ENCODE data around the gene NBAS. TPM values are rescaled to one million over a fixed set of nuclear protein-coding genes. Genes with fewer than 3 reads are reported as not detected.

The NBAS gene
- total and polyA plus RNA-seq, 7 experiments from 2014 or later: 18.6 to 41.6 (median 32.7) TPM

DNA sequence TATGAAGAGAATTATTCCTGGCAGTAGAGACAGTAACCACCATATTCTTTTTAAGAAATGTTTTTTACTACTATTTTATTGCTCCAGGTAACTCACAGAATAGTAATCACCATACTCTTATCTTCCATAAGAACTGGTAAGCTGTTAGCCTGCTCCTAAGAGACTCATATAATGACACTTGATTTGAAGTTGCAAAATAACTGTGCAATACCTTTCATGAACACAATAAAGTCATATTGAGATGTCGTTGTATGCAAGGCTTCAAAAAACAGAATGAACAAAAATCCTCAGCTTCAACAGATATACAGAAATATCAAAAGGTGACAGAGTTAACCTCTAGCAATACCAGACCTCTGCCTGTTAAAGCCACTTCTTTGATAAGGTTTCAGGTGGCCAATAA, 360.1 kb downstream of the NBAS start:
- ATAC-seq (no peak), DNase-seq (no peak)
- no peak overlapping the region for H3K27ac ChIP-seq (ENCODE audit: low read depth, low read length)
- ChIA-PET CTCF (no interaction called here), POLR2A (no interaction called here)
- intact Hi-C loops (cut with micrococcal nuclease): no loop called here
- H3K36me3 ChIP-seq (ENCODE audit: control insufficient read depth in 2 of 3, insufficient read depth in 3 of 3, low read length in 3 of 3): peaks cover 0 to 4% (median 0%) of the 10 kb centered on the region in 3 experiments
- H3K36me3 Mint-ChIP-seq: peaks cover 14 to 43% (median 28%) of the 10 kb centered on the region in 5 donors
- no peaks in the 10 kb centered on the region for H3K27me3 Mint-ChIP-seq
- H3K4me1 ChIP-seq (ENCODE audit: control insufficient read depth in 2 of 2, insufficient read depth in 2 of 2, low read length in 2 of 2): no peaks in the 10 kb centered on the region
- peaks cover 0 to 11% (median 3%) of the 10 kb centered on the region in 11 donors for H3K9me3 Mint-ChIP-seq
- H3K27ac Mint-ChIP-seq: no peak overlapping the region
- no peaks in the 10 kb centered on the region for H3K4me1 Mint-ChIP-seq
- H3K9me3 ChIP-seq (ENCODE audit: control insufficient read depth in 2 of 3, low read length in 3 of 3): no peaks in the 10 kb centered on the region
- H3K27me3 ChIP-seq (ENCODE audit: control insufficient read depth in 2 of 2, insufficient read depth in 2 of 2, low read length in 2 of 2): no peaks in the 10 kb centered on the region
- no peak overlapping the region for H3K4me3 Mint-ChIP-seq
- H3K4me3 ChIP-seq (ENCODE audit: low read length): no peak overlapping the region

DNA sequence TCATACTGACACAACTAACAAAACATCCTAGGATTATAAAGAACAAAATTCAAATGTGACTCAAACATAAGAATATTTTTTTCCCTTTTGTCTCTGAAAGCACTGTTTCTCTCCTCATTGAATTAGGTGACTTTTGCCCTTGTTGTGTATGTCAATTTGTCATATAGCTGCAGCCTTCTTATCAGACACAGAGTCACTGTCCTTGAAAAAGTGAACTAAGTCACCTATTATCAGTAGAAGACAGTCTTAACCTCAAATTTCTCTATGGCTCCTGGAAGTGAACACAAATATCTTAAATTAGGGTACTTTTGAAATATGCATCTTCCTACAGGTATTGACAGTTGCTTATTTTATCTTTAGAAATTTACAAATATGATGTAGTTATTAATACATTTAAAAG, 360.6 kb downstream of the NBAS start:
- Histone ChIP-seq H3K9me3 (ENCODE audit: control insufficient read depth in 2 of 3, low read length in 3 of 3) (no peaks in the 10 kb centered on the region), H3K4me3 (ENCODE audit: low read length) (no peak overlapping the region), H3K4me1 (ENCODE audit: control insufficient read depth in 2 of 2, insufficient read depth in 2 of 2, low read length in 2 of 2) (no peaks in the 10 kb centered on the region), H3K27me3 (ENCODE audit: control insufficient read depth in 2 of 2, insufficient read depth in 2 of 2, low read length in 2 of 2) (no peaks in the 10 kb centered on the region), H3K27ac (ENCODE audit: low read depth, low read length) (no peak overlapping the region), H3K36me3 (ENCODE audit: control insufficient read depth in 2 of 3, insufficient read depth in 3 of 3, low read length in 3 of 3) (peaks cover 0 to 3% (median 0%) of the 10 kb centered on the region in 3 experiments)
- ATAC-seq: no peak
- peaks cover 11 to 38% (median 23%) of the 10 kb centered on the region in 5 donors for H3K36me3 Mint-ChIP-seq
- H3K27ac Mint-ChIP-seq: no peak overlapping the region
- POLR2A ChIA-PET: no interaction called here
- no peak overlapping the region for H3K4me3 Mint-ChIP-seq
- H3K4me1 Mint-ChIP-seq: no peaks in the 10 kb centered on the region
- DNase-seq: no peak
- CTCF ChIA-PET: no interaction called here
- intact Hi-C loops (cut with micrococcal nuclease): no loop called here
- peaks cover 0 to 7% (median 2%) of the 10 kb centered on the region in 11 donors for H3K9me3 Mint-ChIP-seq
- no peaks in the 10 kb centered on the region for H3K27me3 Mint-ChIP-seq

- ChIA-PET CTCF (no interaction called here), POLR2A (no interaction called here)
- intact Hi-C loops (cut with micrococcal nuclease): no loop called here
These were observed 363.1 kb downstream of the NBAS start for GRCh38 chr2:15198051-15198450.

GRCh38 chr2:15195813-15196212, 365.3 kb downstream of the NBAS start:
- ATAC-seq (no peak), DNase-seq (no peak)
- no peak overlapping the region for H3K4me3 Mint-ChIP-seq
- intact Hi-C loops (cut with micrococcal nuclease): no loop called here
- no peak overlapping the region for H3K27ac Mint-ChIP-seq
- H3K9me3 Mint-ChIP-seq: no peaks in the 10 kb centered on the region
- Histone ChIP-seq H3K27me3 (ENCODE audit: control insufficient read depth in 2 of 2, insufficient read depth in 2 of 2, low read length in 2 of 2) (no peaks in the 10 kb centered on the region), H3K4me1 (ENCODE audit: control insufficient read depth in 2 of 2, insufficient read depth in 2 of 2, low read length in 2 of 2) (no peaks in the 10 kb centered on the region), H3K36me3 (ENCODE audit: control insufficient read depth in 2 of 3, insufficient read depth in 3 of 3, low read length in 3 of 3) (no peaks in the 10 kb centered on the region), H3K4me3 (ENCODE audit: low read length) (no peak overlapping the region), H3K27ac (ENCODE audit: low read depth, low read length) (no peak overlapping the region), H3K9me3 (ENCODE audit: control insufficient read depth in 2 of 3, low read length in 3 of 3) (no peaks in the 10 kb centered on the region)
- no peaks in the 10 kb centered on the region for H3K4me1 Mint-ChIP-seq
- ChIA-PET POLR2A (no interaction called here), CTCF (no interaction called here)
- H3K27me3 Mint-ChIP-seq: no peaks in the 10 kb centered on the region
- H3K36me3 Mint-ChIP-seq: peaks cover 7 to 25% (median 8%) of the 10 kb centered on the region in 5 donors

More at GRCh38 chr2:15198051-15198450, 363.1 kb downstream of the NBAS start:
- no peaks in the 10 kb centered on the region for H3K4me1 ChIP-seq (ENCODE audit: control insufficient read depth in 2 of 2, insufficient read depth in 2 of 2, low read length in 2 of 2)
- DNase-seq (no peak), ATAC-seq (no peak)
- Mint-ChIP-seq H3K9me3 (no peaks in the 10 kb centered on the region), H3K4me1 (no peaks in the 10 kb centered on the region), H3K27ac (no peak overlapping the region), H3K27me3 (no peaks in the 10 kb centered on the region), H3K36me3 (peaks cover 4 to 25% (median 8%) of the 10 kb centered on the region in 5 donors), H3K4me3 (no peak overlapping the region)
- no peaks in the 10 kb centered on the region for H3K36me3 ChIP-seq (ENCODE audit: control insufficient read depth in 2 of 3, insufficient read depth in 3 of 3, low read length in 3 of 3)
- no peak overlapping the region for H3K27ac ChIP-seq (ENCODE audit: low read depth, low read length)
- no peak overlapping the region for H3K4me3 ChIP-seq (ENCODE audit: low read length)
- no peaks in the 10 kb centered on the region for H3K9me3 ChIP-seq (ENCODE audit: control insufficient read depth in 2 of 3, low read length in 3 of 3)
- H3K27me3 ChIP-seq (ENCODE audit: control insufficient read depth in 2 of 2, insufficient read depth in 2 of 2, low read length in 2 of 2): no peaks in the 10 kb centered on the region

GRCh38 chr2:15191789-15192188, 369.3 kb downstream of the NBAS start:
- Histone ChIP-seq H3K9me3 (ENCODE audit: control insufficient read depth in 2 of 3, low read length in 3 of 3) (no peaks in the 10 kb centered on the region), H3K4me3 (ENCODE audit: low read length) (no peak overlapping the region), H3K27me3 (ENCODE audit: control insufficient read depth in 2 of 2, insufficient read depth in 2 of 2, low read length in 2 of 2) (no peaks in the 10 kb centered on the region), H3K4me1 (ENCODE audit: control insufficient read depth in 2 of 2, insufficient read depth in 2 of 2, low read length in 2 of 2) (no peaks in the 10 kb centered on the region), H3K36me3 (ENCODE audit: control insufficient read depth in 2 of 3, insufficient read depth in 3 of 3, low read length in 3 of 3) (peaks cover 0 to 16% (median 0%) of the 10 kb centered on the region in 3 experiments), H3K27ac (ENCODE audit: low read depth, low read length) (no peak overlapping the region)
- peaks cover 0 to 38% (median 19%) of the 10 kb centered on the region in 5 donors for H3K36me3 Mint-ChIP-seq
- H3K27ac Mint-ChIP-seq: no peak overlapping the region
- ChIA-PET POLR2A (no interaction called here), CTCF (no interaction called here)
- H3K27me3 Mint-ChIP-seq: no peaks in the 10 kb centered on the region
- intact Hi-C loops (cut with micrococcal nuclease): no loop called here
- ATAC-seq (no peak), DNase-seq (no peak)
- H3K4me3 Mint-ChIP-seq: no peak overlapping the region
- H3K9me3 Mint-ChIP-seq: no peaks in the 10 kb centered on the region
- H3K4me1 Mint-ChIP-seq: no peaks in the 10 kb centered on the region

DNA sequence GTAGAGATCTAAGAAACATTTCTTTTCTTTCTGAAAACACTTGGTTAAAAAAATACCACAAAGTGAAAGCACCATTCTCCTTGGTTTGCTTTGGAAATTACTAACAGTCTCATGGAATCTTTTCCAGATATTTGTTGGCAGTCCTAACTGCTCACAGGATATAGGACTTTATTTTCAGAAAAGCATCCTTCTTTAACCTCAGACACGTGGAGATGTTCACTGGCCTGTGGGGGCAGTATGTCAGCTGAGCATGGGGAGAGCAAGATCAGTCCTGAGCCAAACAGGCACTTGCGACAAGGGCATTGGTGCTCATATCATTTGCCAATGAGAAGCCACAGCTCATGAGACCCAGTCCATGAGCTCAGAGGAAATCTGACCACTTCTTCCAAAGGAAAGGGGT, 371.9 kb downstream of the NBAS start:
- no peaks in the 10 kb centered on the region for H3K27me3 ChIP-seq (ENCODE audit: control insufficient read depth in 2 of 2, insufficient read depth in 2 of 2, low read length in 2 of 2)
- intact Hi-C loops (cut with micrococcal nuclease): no loop called here
- Mint-ChIP-seq H3K27ac (no peak overlapping the region), H3K27me3 (no peaks in the 10 kb centered on the region), H3K4me3 (no peak overlapping the region), H3K4me1 (peaks cover 0 to 2% (median 0%) of the 10 kb centered on the region in 7 donors), H3K36me3 (peaks cover 0 to 46% (median 29%) of the 10 kb centered on the region in 5 donors), H3K9me3 (no peaks in the 10 kb centered on the region)
- ATAC-seq (no peak), DNase-seq (no peak)
- H3K4me1 ChIP-seq (ENCODE audit: control insufficient read depth in 2 of 2, insufficient read depth in 2 of 2, low read length in 2 of 2): no peaks in the 10 kb centered on the region
- POLR2A ChIA-PET: no interaction called here
- H3K9me3 ChIP-seq (ENCODE audit: control insufficient read depth in 2 of 3, low read length in 3 of 3): no peaks in the 10 kb centered on the region
- H3K4me3 ChIP-seq (ENCODE audit: low read length): no peak overlapping the region
- H3K36me3 ChIP-seq (ENCODE audit: control insufficient read depth in 2 of 3, insufficient read depth in 3 of 3, low read length in 3 of 3): peaks cover 0 to 22% (median 5%) of the 10 kb centered on the region in 3 experiments
- CTCF ChIA-PET: interaction anchor here (1.0 kb wide), 1 partner anchor 77 kb away, joined by 3 read pairs; no protein-coding TSS in a partner anchor
- no peak overlapping the region for H3K27ac ChIP-seq (ENCODE audit: low read depth, low read length)

DNA sequence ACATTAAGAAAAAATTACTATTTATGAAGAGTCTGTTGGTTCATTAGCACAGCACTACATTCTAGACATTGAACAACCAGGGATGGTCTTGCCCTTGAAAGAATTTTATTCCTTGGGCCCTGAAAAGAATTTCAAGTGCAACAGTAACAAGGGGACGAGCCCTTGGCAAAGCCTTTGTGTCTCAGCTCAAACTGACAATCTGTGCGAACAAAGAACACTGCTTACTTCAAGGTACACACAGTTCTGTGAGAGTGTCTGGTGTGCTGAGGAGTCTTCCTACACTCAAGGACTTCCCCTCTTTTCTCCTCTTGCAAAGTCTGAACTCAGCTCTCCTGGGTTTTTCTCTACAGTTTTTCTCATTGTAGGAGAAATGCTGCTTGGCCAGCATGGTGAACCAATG, 373.4 kb downstream of the NBAS start:
- Histone ChIP-seq H3K36me3 (ENCODE audit: control insufficient read depth in 2 of 3, insufficient read depth in 3 of 3, low read length in 3 of 3) (peaks cover 0 to 22% (median 5%) of the 10 kb centered on the region in 3 experiments), H3K27ac (ENCODE audit: low read depth, low read length) (no peak overlapping the region), H3K4me1 (ENCODE audit: control insufficient read depth in 2 of 2, insufficient read depth in 2 of 2, low read length in 2 of 2) (no peaks in the 10 kb centered on the region), H3K9me3 (ENCODE audit: control insufficient read depth in 2 of 3, low read length in 3 of 3) (no peaks in the 10 kb centered on the region), H3K4me3 (ENCODE audit: low read length) (no peak overlapping the region), H3K27me3 (ENCODE audit: control insufficient read depth in 2 of 2, insufficient read depth in 2 of 2, low read length in 2 of 2) (no peaks in the 10 kb centered on the region)
- Mint-ChIP-seq H3K27ac (no peak overlapping the region), H3K4me3 (no peak overlapping the region), H3K27me3 (no peaks in the 10 kb centered on the region), H3K4me1 (peaks cover 0 to 2% (median 0%) of the 10 kb centered on the region in 7 donors), H3K9me3 (no peaks in the 10 kb centered on the region), H3K36me3 (peaks cover under 1 to 57% (median 29%) of the 10 kb centered on the region in 5 donors)
- ATAC-seq (no peak), DNase-seq (no peak)
- ChIA-PET POLR2A (no interaction called here), CTCF (no interaction called here)
- intact Hi-C loops (cut with micrococcal nuclease): no loop called here
